Measurements from ENCODE around the gene RIGI. TPM values are rescaled to one million over a fixed set of nuclear protein-coding genes. Genes with fewer than 3 reads are reported as not detected.

Gene RIGI
- total and polyA plus RNA-seq, 10 of the 15 experiments (the other 5 are each of a cell fraction or from before 2014, with no cell fraction given): 5.3 to 15.2 (median 9.1) TPM

GRCh38 chr9:32571969-32572899 is 46.2 kb upstream of the RIGI start (continued):
- TF ChIP-seq LARP7 (IDR thresholded peaks at IDR 0.05): no peak
- TF ChIP-seq REST (IDR thresholded peaks at IDR 0.05; ENCODE audit: low read depth, low read length): no peak
- TF ChIP-seq USF2 (IDR thresholded peaks at IDR 0.05; ENCODE audit: borderline replicate concordance, low read depth, low read length): peak; percentile 69
- peak; percentile 35; the same call in 1 of the 2 replicates for TF ChIP-seq RUNX3 (IDR thresholded peaks at IDR 0.05; ENCODE audit: low read length)
- no peak for TF ChIP-seq BACH1 (IDR thresholded peaks at IDR 0.05; ENCODE audit: borderline replicate concordance)
- 0 out of 2 replicates have a peak, but pooled peaks have one; percentile 4 for TF ChIP-seq FOXM1 (IDR thresholded peaks at IDR 0.05; ENCODE audit: low read depth, low read length)
- TF ChIP-seq CTCF (IDR thresholded peaks at IDR 0.05 in 2 of 3, conservative IDR thresholded peaks at IDR 0.05 in 1 of 3; ENCODE audit: control insufficient read depth in 2 of 3, extremely low read depth in 1 of 3, insufficient read depth in 1 of 3, low read depth in 3 of 3, low read length in 3 of 3): peak; percentile 78 to 85 (median 80)
- TF ChIP-seq IRF4 (IDR thresholded peaks at IDR 0.05; ENCODE audit: low read depth, low read length): 0 out of 2 replicates have a peak, but pooled peaks have one; percentile 24
- TF ChIP-seq USF1 (IDR thresholded peaks at IDR 0.05; ENCODE audit: borderline replicate concordance, extremely low read length, insufficient read depth, low read depth, low read length): peak; percentile 74
- TF ChIP-seq, protein P1, sequence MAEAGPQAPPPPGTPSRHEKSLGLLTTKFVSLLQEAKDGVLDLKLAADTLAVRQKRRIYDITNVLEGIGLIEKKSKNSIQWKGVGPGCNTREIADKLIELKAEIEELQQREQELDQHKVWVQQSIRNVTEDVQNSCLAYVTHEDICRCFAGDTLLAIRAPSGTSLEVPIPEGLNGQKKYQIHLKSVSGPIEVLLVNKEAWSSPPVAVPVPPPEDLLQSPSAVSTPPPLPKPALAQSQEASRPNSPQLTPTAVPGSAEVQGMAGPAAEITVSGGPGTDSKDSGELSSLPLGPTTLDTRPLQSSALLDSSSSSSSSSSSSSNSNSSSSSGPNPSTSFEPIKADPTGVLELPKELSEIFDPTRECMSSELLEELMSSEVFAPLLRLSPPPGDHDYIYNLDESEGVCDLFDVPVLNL (IDR thresholded peaks at IDR 0.05; ENCODE audit: low read depth, low read length): no peak
- TF ChIP-seq NR2C2 (IDR thresholded peaks at IDR 0.05; ENCODE audit: borderline replicate concordance, control insufficient read depth, insufficient read length, low read depth): no peak
- no peak for TF ChIP-seq RELA (IDR thresholded peaks at IDR 0.05; ENCODE audit: borderline replicate concordance, partially characterized antibody)
- TF ChIP-seq, protein P2, sequence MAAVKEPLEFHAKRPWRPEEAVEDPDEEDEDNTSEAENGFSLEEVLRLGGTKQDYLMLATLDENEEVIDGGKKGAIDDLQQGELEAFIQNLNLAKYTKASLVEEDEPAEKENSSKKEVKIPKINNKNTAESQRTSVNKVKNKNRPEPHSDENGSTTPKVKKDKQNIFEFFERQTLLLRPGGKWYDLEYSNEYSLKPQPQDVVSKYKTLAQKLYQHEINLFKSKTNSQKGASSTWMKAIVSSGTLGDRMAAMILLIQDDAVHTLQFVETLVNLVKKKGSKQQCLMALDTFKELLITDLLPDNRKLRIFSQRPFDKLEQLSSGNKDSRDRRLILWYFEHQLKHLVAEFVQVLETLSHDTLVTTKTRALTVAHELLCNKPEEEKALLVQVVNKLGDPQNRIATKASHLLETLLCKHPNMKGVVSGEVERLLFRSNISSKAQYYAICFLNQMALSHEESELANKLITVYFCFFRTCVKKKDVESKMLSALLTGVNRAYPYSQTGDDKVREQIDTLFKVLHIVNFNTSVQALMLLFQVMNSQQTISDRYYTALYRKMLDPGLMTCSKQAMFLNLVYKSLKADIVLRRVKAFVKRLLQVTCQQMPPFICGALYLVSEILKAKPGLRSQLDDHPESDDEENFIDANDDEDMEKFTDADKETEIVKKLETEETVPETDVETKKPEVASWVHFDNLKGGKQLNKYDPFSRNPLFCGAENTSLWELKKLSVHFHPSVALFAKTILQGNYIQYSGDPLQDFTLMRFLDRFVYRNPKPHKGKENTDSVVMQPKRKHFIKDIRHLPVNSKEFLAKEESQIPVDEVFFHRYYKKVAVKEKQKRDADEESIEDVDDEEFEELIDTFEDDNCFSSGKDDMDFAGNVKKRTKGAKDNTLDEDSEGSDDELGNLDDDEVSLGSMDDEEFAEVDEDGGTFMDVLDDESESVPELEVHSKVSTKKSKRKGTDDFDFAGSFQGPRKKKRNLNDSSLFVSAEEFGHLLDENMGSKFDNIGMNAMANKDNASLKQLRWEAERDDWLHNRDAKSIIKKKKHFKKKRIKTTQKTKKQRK (IDR thresholded peaks at IDR 0.05; ENCODE audit: low read depth, low read length): no peak
- no peak for TF ChIP-seq POLR2AphosphoS2 (IDR thresholded peaks at IDR 0.05; ENCODE audit: low read depth, low read length)
- no peak for TF ChIP-seq KAT2A (conservative IDR thresholded peaks at IDR 0.05; ENCODE audit: control insufficient read depth, low read depth, low read length)
- no peak for TF ChIP-seq HCFC1 (IDR thresholded peaks at IDR 0.05; ENCODE audit: low read length)

All from GM12878 (cell line).